ENCODE results near the gene PREX1.

GRCh38 chr20:48782901-48783308, 44.9 kb downstream of the PREX1 start:
- TF ChIP-seq CTCF (conservative IDR thresholded peaks at IDR 0.05 in 1 of 2, IDR thresholded peaks at IDR 0.05 in 1 of 2; ENCODE audit: low read depth in 1 of 2, low read length in 2 of 2) (no peak), EZH2 (IDR thresholded peaks at IDR 0.05; ENCODE audit: low read length, missing control alignments) (no peak)

Data from fibroblast of lung (primary cell).